SK-N-SH (cell line): ENCODE measurements around the gene NCDN.

Experiments
- CHD2 ChIP-seq: fragments of 150-350 bp; IDR thresholded peaks from 2 replicates; pipeline ENCODE4 v1.6.1; 2018; ENCODE audit warnings: low read length; ENCODE audit not compliant: partially characterized antibody
- CTCF ChIP-seq: fragments of 200-600 bp; sonication (generic); IDR thresholded peaks from 2 replicates; pipeline ENCODE4 v1.6.1; 2017; ENCODE audit warnings: antibody characterized with exemption, mild to moderate bottlenecking, moderate library complexity
- EZH2phosphoT487 ChIP-seq: fragments of 200-600 bp; sonication (generic); IDR thresholded peaks from 2 replicates; pipeline ENCODE4 v1.6.1; 2017; ENCODE audit warnings: low read depth, mixed run types, mild to moderate bottlenecking, antibody characterized with exemption, moderate library complexity, borderline replicate concordance
- JUND ChIP-seq: IDR thresholded peaks from 2 replicates; pipeline ENCODE4 v1.4.0; 2012
- MAX ChIP-seq: IDR thresholded peaks from 2 replicates; pipeline ENCODE4 v1.4.0; 2012; ENCODE audit warnings: low read depth
- POLR2AphosphoS5 ChIP-seq: IDR thresholded peaks from 2 replicates; pipeline ENCODE4 v1.6.1; 2012; ENCODE audit warnings: low read depth, low read length
- RAD21 ChIP-seq: IDR thresholded peaks from 2 replicates; pipeline ENCODE4 v1.6.1; 2012; ENCODE audit warnings: mild to moderate bottlenecking, low read length
- REST ChIP-seq: IDR thresholded peaks from 2 replicates; pipeline ENCODE4 v1.6.1; 2012; ENCODE audit warnings: mild to moderate bottlenecking, low read depth, low read length, moderate library complexity
- RXRA ChIP-seq: IDR thresholded peaks from 2 replicates; pipeline ENCODE4 v1.4.0; 2012; ENCODE audit warnings: low read depth, mild to moderate bottlenecking, borderline replicate concordance
- SIN3A ChIP-seq: IDR thresholded peaks from 2 replicates; pipeline ENCODE4 v1.6.1; 2012; ENCODE audit warnings: low read depth, mild to moderate bottlenecking, low read length, moderate library complexity, borderline replicate concordance
- TAF1 ChIP-seq: IDR thresholded peaks from 2 replicates; pipeline ENCODE4 v1.6.1; 2012; ENCODE audit warnings: low read depth, mild to moderate bottlenecking, low read length, moderate library complexity, borderline replicate concordance
- USF2 ChIP-seq: fragments of 150-350 bp; IDR thresholded peaks from 2 replicates; pipeline ENCODE4 v1.6.1; 2017; ENCODE audit warnings: antibody characterized with exemption, low read length, low read depth, borderline replicate concordance

GRCh38 chr1:35569936-35570335, 12.3 kb downstream of the NCDN start:
- TF ChIP-seq CTCF (no peak), CHD2 (no peak), USF2 (no peak), RXRA (no peak), TAF1 (no peak), POLR2AphosphoS5 (no peak), RAD21 (no peak), REST (no peak), EZH2phosphoT487 (no peak), SIN3A (no peak), JUND (no peak), MAX (no peak)
